Smooth muscle cell of trachea (primary cell): ENCODE results near the gene IRX2. TPM values are rescaled to one million over a fixed set of nuclear protein-coding genes. Genes with fewer than 3 reads are reported as not detected.

Experiments
- total RNA-seq: library from RNA; depleted of rRNA; stranded (reverse); fragments of >200 nt; gene quantifications from 2 replicates; pipeline ENCODE4 v1.2.1, GENCODE V29; 2014

Gene IRX2
- total RNA-seq = 2.0 and 6.1 TPM in 2 replicates

DNA sequence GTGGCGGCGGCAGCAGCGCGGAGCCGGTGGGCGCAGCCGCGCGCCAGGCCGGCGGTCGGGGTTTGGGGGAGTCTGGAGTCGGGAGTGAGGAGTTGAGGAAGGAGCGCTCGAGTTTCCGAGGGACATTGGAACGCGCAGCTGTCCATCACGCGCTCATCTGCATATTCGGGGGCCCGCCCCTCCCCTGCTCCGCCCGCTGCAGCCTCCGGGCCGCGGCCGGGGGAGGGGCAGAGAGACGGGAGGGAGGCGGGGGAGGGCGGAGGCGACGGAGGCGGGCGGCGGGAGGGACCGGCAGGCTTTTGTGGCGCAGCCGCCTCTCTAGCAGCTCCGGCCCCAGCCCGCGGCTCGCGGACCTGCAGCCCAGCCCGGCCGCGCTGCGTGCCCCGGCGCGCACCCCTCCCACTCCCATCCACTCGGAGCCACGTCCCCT, at the start of gene IRX2:
TSS of gene IRX2 (minus strand) at position 86 of the 430 bp plus-strand sequence. CDS start 264 bp downstream, outside the sequence.

